H1 (cell line): ENCODE measurements around the gene UGT1A3. TPM values are rescaled to one million over a fixed set of nuclear protein-coding genes. Genes with fewer than 3 reads are reported as not detected.
A peak's percentile ranks its signal among the peaks of the same experiment; 100 is the strongest.

ENCODE experiments used
- CTCF ChIA-PET: fragments of 300-600 bp; sonication (Branson Sonifier 250); formaldehyde crosslinking; loops from one replicate; lab custom pipeline; 2021; ENCODE audit not compliant: partially characterized antibody; lab: Charles Lee
- POLR2A ChIA-PET: fragments of 300-600 bp; sonication (Branson Sonifier 250); formaldehyde crosslinking; loops from one replicate; lab custom pipeline; 2021; ENCODE audit warnings: inconsistent platforms; ENCODE audit not compliant: partially characterized antibody; lab: Charles Lee
- DNase-seq, 2 experiments: peaks; one replicate each; pipeline versions ENCODE4 v3.0.0 to v3.0.0-alpha.2; 2010 to 2022; ENCODE audit warnings: low spot score in 2 of 2, low read depth in 1 of 2, mixed read lengths in 1 of 2
- FAIRE-seq: peaks from 2 replicates; lab custom pipeline; 2011; peaks lifted over from hg19 to GRCh38; lab: Jason Lieb, UNC
- H2AFZ ChIP-seq: 2 replicates; pipeline ENCODE4 v1.8.1; 2012; ENCODE audit warnings: low read length, inconsistent platforms
- H2AK5ac ChIP-seq: 2 replicates; pipeline ENCODE4 v1.6.1; 2013; ENCODE audit warnings: low read depth, low read length
- H2BK120ac ChIP-seq: replicated peaks from 2 replicates; pipeline ENCODE3; 2013; ENCODE audit warnings: low read depth, low read length, inconsistent platforms
- H2BK12ac ChIP-seq: 2 replicates; pipeline ENCODE4 v1.6.1; 2013; ENCODE audit warnings: low read depth, low read length
- H2BK15ac ChIP-seq: 2 replicates; pipeline ENCODE4 v1.6.1; 2013; ENCODE audit warnings: low read length
- H2BK20ac ChIP-seq: 2 replicates; pipeline ENCODE4 v1.6.1; 2013; ENCODE audit warnings: low read length
- H2BK5ac ChIP-seq: 2 replicates; pipeline ENCODE4 v1.6.1; 2013; ENCODE audit warnings: low read depth, low read length
- H3K14ac ChIP-seq: 2 replicates; pipeline ENCODE4 v1.6.1; 2013; ENCODE audit warnings: inconsistent platforms; ENCODE audit not compliant: insufficient read length
- H3K18ac ChIP-seq: 2 replicates; pipeline ENCODE4 v1.6.1; 2013; ENCODE audit warnings: low read length; ENCODE audit errors: extremely low read depth
- H3K23ac ChIP-seq: 2 replicates; pipeline ENCODE4 v1.6.1; 2013; ENCODE audit warnings: inconsistent platforms; ENCODE audit not compliant: insufficient read length
- H3K23me2 ChIP-seq: 2 replicates; pipeline ENCODE4 v1.6.1; 2013; ENCODE audit warnings: low read depth, low read length
- H3K27ac ChIP-seq: 2 replicates; pipeline ENCODE4 v1.6.1; 2011; ENCODE audit warnings: low read depth, low read length, inconsistent platforms
- H3K27me3 ChIP-seq, 4 experiments: replicated peaks in 1 of 4; 1 replicate in 1 of 4; 2 replicates in 3 of 4; pipeline versions ENCODE4 v1.6.1 to v1.8.1; 2011 to 2013; ENCODE audit warnings: low read length in 3 of 4, mild to moderate bottlenecking in 3 of 4, inconsistent platforms in 2 of 4, mixed read lengths in 2 of 4, moderate library complexity in 1 of 4; ENCODE audit not compliant: control insufficient read depth in 3 of 4, insufficient read depth in 3 of 4; ENCODE audit errors: extremely low read depth in 1 of 4
- H3K36me3 ChIP-seq, 4 experiments: 2 replicates each; pipeline versions ENCODE4 v1.6.1 to v1.8.1; 2011 to 2013; ENCODE audit warnings: mild to moderate bottlenecking in 4 of 4, low read length in 3 of 4, moderate library complexity in 2 of 4, control low read depth in 1 of 4, inconsistent platforms in 1 of 4; ENCODE audit not compliant: insufficient read depth in 4 of 4, control insufficient read depth in 2 of 4
- H3K4ac ChIP-seq: replicated peaks from 2 replicates; pipeline ENCODE3; 2013; ENCODE audit warnings: low read length, low read depth, mixed read lengths, inconsistent platforms; ENCODE audit not compliant: insufficient read length
- H3K4me1 ChIP-seq, 4 experiments: replicated peaks in 1 of 4; 1 replicate in 1 of 4; 2 replicates in 3 of 4; pipeline versions ENCODE4 v1.6.1 to v1.8.1; 2011 to 2013; ENCODE audit warnings: low read length in 3 of 4, inconsistent platforms in 2 of 4, mixed read lengths in 1 of 4; ENCODE audit not compliant: insufficient read depth in 4 of 4, control insufficient read depth in 3 of 4
- H3K4me2 ChIP-seq, 2 experiments: 2 replicates each; pipeline versions ENCODE4 v1.6.1 to v1.8.1; 2011 to 2013; ENCODE audit warnings: low read depth in 2 of 2, low read length in 2 of 2, control low read depth in 1 of 2, inconsistent platforms in 1 of 2, mild to moderate bottlenecking in 1 of 2; ENCODE audit not compliant: insufficient read depth in 1 of 2
- H3K4me3 ChIP-seq, 4 experiments: fragments of 200-600, 300-600 bp in 1 of 4; sonication (generic), shearing (Covaris generic), sonication (Bioruptor Twin) in 1 of 4; 2 replicates each; pipeline versions ENCODE4 v1.5.1 to v1.8.1; 2011 to 2016; ENCODE audit warnings: low read length in 4 of 4, low read depth in 3 of 4, control low read depth in 2 of 4, inconsistent platforms in 2 of 4, mild to moderate bottlenecking in 2 of 4, mixed read lengths in 1 of 4, moderate library complexity in 1 of 4; ENCODE audit not compliant: insufficient read depth in 2 of 4; ENCODE audit errors: extremely low read depth in 1 of 4
- H3K56ac ChIP-seq: replicated peaks from 2 replicates; pipeline ENCODE3; 2013; ENCODE audit warnings: low read depth, mild to moderate bottlenecking, mixed read lengths, low read length, inconsistent platforms; ENCODE audit not compliant: insufficient read length
- H3K79me1 ChIP-seq: 2 replicates; pipeline ENCODE4 v1.6.1; 2013; ENCODE audit warnings: low read depth, low read length, control low read depth
- H3K79me2 ChIP-seq, 2 experiments: 2 replicates each; pipeline versions ENCODE4 v1.6.1 to v1.8.1; 2012 to 2013; ENCODE audit warnings: low read length in 2 of 2, mild to moderate bottlenecking in 2 of 2, inconsistent platforms in 1 of 2; ENCODE audit not compliant: insufficient read depth in 2 of 2, control insufficient read depth in 1 of 2
- H3K9ac ChIP-seq, 4 experiments: replicated peaks in 1 of 4; 1 replicate in 1 of 4; 2 replicates in 3 of 4; pipeline versions ENCODE4 v1.6.1 to v1.8.1; 2011 to 2013; ENCODE audit warnings: low read depth in 3 of 4, low read length in 3 of 4, control low read depth in 2 of 4, mild to moderate bottlenecking in 2 of 4, moderate library complexity in 2 of 4, inconsistent platforms in 1 of 4; ENCODE audit errors: extremely low read depth in 1 of 4
- H3K9me3 ChIP-seq, 2 experiments: 2 replicates each; pipeline versions ENCODE4 v1.6.1 to v1.8.1; 2012 to 2013; ENCODE audit warnings: mild to moderate bottlenecking in 2 of 2, moderate library complexity in 2 of 2, control low read depth in 1 of 2, inconsistent platforms in 1 of 2, low read depth in 1 of 2, low read length in 1 of 2, mixed read lengths in 1 of 2; ENCODE audit not compliant: insufficient read depth in 2 of 2
- H4K20me1 ChIP-seq, 2 experiments: replicated peaks in 1 of 2; 2 replicates each; pipeline versions ENCODE3 to v1.8.1; 2011 to 2013; ENCODE audit warnings: inconsistent platforms in 2 of 2, low read length in 2 of 2, mild to moderate bottlenecking in 1 of 2; ENCODE audit not compliant: insufficient read depth in 2 of 2, control insufficient read depth in 1 of 2
- H4K5ac ChIP-seq: 2 replicates; pipeline ENCODE4 v1.6.1; 2013; ENCODE audit warnings: low read length, low read depth, mixed read lengths, inconsistent platforms; ENCODE audit not compliant: insufficient read length
- H4K8ac ChIP-seq: 2 replicates; pipeline ENCODE4 v1.8.0; 2013; ENCODE audit warnings: mild to moderate bottlenecking, moderate library complexity, low read length, inconsistent platforms; ENCODE audit not compliant: insufficient read depth; ENCODE audit errors: extremely low read depth
- H4K91ac ChIP-seq: replicated peaks from 2 replicates; pipeline ENCODE3; 2013; ENCODE audit warnings: low read length, mixed read lengths, inconsistent platforms; ENCODE audit not compliant: insufficient read length
- ASH2L ChIP-seq: fragments of 200-600, 300-600 bp; sonication (generic); IDR thresholded peaks from one replicate; pipeline ENCODE4 v1.7.1; 2017; ENCODE audit warnings: low read length
- EZH2 ChIP-seq: fragments of 200-600 bp; sonication (generic); IDR thresholded peaks from 2 replicates; pipeline ENCODE4 v1.7.1; 2012; ENCODE audit warnings: low read depth, mild to moderate bottlenecking, moderate library complexity, low read length, inconsistent platforms; ENCODE audit not compliant: severe bottlenecking
- POU5F1 ChIP-seq: IDR thresholded peaks from 2 replicates; pipeline ENCODE4 v1.6.1; 2011; ENCODE audit warnings: low read depth, mild to moderate bottlenecking, low read length, moderate library complexity
- SUZ12 ChIP-seq: fragments of 200-600 bp; sonication (generic); IDR thresholded peaks from 2 replicates; pipeline ENCODE4 v1.6.1; 2012; ENCODE audit warnings: mild to moderate bottlenecking, inconsistent platforms, low read length, moderate library complexity, mixed read lengths
- WGBS, 2 experiments: shearing (Covaris generic) in 1 of 2; methylation state at CpG; one replicate each; pipeline versions ENCODE4 v1.1.6 to v1.1.7; 2013 to 2015; ENCODE audit warnings: low lambda C conversion rate in 2 of 2, mixed read lengths in 2 of 2, inconsistent platforms in 1 of 2, low coverage in 1 of 2, missing lambda C conversion rate in 1 of 2; ENCODE audit not compliant: insufficient replicate concordance in 2 of 2, insufficient coverage in 1 of 2, insufficient read length in 1 of 2; ENCODE audit errors: extremely low coverage in 1 of 2, missing lambda C conversion rate in 1 of 2; 5-methylcytosine and 5-hydroxymethylcytosine counted together
- polyA plus RNA-seq, 7 experiments: library from polyadenylated mRNA; depleted of rRNA in 3 of 7; stranded (reverse) in 5 of 7; unstranded in 2 of 7; fragments of >200 nt in 5 of 7; fragments of 200-250 nt in 2 of 7; gene quantifications; 1 replicate in 5 of 7; 2 replicates in 1 of 7; 4 replicates in 1 of 7; pipeline versions ENCODE4 v1.2.1 to v1.2.3, GENCODE V29; 2011 to 2013; ENCODE audit warnings: missing spikeins in 2 of 7, mixed read lengths in 2 of 7
- total RNA-seq: library from RNA; stranded (reverse); fragmentation: NEBNext Ultra II Directional; extraction: Animal tissue kit (Norgen Biotek cat#: 25700); gene quantifications from 2 replicates; pipeline ENCODE4 v1.2.1, GENCODE V29; 2021
- TF ChIP-seq, protein P1 (sequence below): IDR thresholded peaks from 2 replicates; pipeline ENCODE4 v1.6.1; 2011; ENCODE audit warnings: low read depth, mild to moderate bottlenecking, low read length; ENCODE audit not compliant: insufficient read depth

UGT1A3 gene
- total and polyA plus RNA-seq, 2 of the 8 experiments (the other 6 are each of a cell fraction or from before 2014, with no cell fraction given): not detected

DNA sequence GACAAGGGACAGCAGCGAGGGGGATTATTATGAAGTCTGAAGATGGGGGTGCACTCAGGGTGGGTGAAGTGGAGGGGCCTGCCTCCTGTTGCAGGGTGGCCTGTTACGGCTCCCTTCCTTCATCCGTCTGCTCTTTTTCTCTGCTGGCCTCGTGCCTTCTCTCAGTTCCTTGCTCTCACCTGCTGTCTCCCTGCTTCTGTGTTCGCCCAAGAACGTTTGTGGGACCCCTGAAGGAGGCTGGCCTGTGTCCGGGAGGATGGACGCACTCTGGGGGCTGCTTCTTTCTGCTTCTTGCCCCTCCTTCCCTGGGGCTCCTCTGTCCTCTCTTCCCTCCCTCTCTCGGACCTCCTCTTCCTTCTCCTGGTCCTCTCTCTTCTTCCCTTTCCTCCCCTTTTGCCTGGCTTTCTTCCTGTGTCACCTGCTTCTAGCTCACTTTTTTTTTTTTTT, 63.1 kb downstream of the UGT1A3 start:
- H3K23me2 ChIP-seq: no peaks in the 10 kb centered on the region
- WGBS, 2 experiments: 88% methylated on average over 9 of the region's 9 CpGs; no CpG with 5 or more reads in 1 of the 2 experiments
- H4K20me1 ChIP-seq: no peaks in the 10 kb centered on the region
- H3K14ac ChIP-seq: no peak overlapping the region
- no peak overlapping the region for H3K23ac ChIP-seq
- H4K5ac ChIP-seq: no peak overlapping the region
- no peaks in the 10 kb centered on the region for H3K79me2 ChIP-seq
- no peak overlapping the region for H4K8ac ChIP-seq
- no peak overlapping the region for H2BK20ac ChIP-seq
- H3K4me3 ChIP-seq: no peak overlapping the region
- H2AFZ ChIP-seq: no peak overlapping the region
- H3K4me1 ChIP-seq: no peaks in the 10 kb centered on the region
- ChIA-PET CTCF (interaction anchor here (0.7 kb wide), 1 partner anchor 36 kb away, joined by 3 read pairs; no protein-coding TSS in a partner anchor), POLR2A (interaction anchor here (1.4 kb wide), 1 partner anchor 62 kb away, joined by 3 read pairs; the partner anchor contains the start of gene HJURP)
- H2BK5ac ChIP-seq: no peak overlapping the region
- H2BK15ac ChIP-seq: no peak overlapping the region
- H3K36me3 ChIP-seq: no peaks in the 10 kb centered on the region
- H3K4me2 ChIP-seq: no peak overlapping the region
- no peak overlapping the region for H2AK5ac ChIP-seq
- no peak for FAIRE-seq
- no peak for TF ChIP-seq POU5F1
- no peak for TF ChIP-seq ASH2L
- TF ChIP-seq EZH2: no peak
- no peak for TF ChIP-seq SUZ12
- TF ChIP-seq, protein P1, sequence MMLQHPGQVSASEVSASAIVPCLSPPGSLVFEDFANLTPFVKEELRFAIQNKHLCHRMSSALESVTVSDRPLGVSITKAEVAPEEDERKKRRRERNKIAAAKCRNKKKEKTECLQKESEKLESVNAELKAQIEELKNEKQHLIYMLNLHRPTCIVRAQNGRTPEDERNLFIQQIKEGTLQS: no peak
- no peak overlapping the region for H3K9ac ChIP-seq
- no peak overlapping the region for H3K56ac ChIP-seq
- no peaks in the 10 kb centered on the region for H3K79me1 ChIP-seq
- H2BK12ac ChIP-seq: no peak overlapping the region
- no peak overlapping the region for H4K91ac ChIP-seq
- no peak overlapping the region for H3K4ac ChIP-seq
- no peak overlapping the region for H3K18ac ChIP-seq
- peak in 1 of 2 experiments; percentile 17 for DNase-seq
- no peaks in the 10 kb centered on the region for H3K27me3 ChIP-seq
- H2BK120ac ChIP-seq: no peak overlapping the region
- H3K9me3 ChIP-seq: peaks cover 0 to 5% of the 10 kb centered on the region in 2 experiments; a peak in 1 of 4 replicates
- no peak overlapping the region for H3K27ac ChIP-seq
